Natural killer cell (primary cell): ENCODE data around the gene PARVG. TPM values are rescaled to one million over a fixed set of nuclear protein-coding genes. Genes with fewer than 3 reads are reported as not detected.

Experiments used
- ATAC-seq, 3 donors: fragments of 150-1000 bp in 2 of 3; fragments of 200-7000 bp in 1 of 3; cut with Tn5 transposase; 1 replicate in 1 of 3; 2 replicates in 2 of 3; pipeline ENCODE4 v1.10.0; 2021; ENCODE audit warnings: mild to moderate bottlenecking in 2 of 3, moderate library complexity in 2 of 3
- DNase-seq, 2 donors: peaks; one replicate each; pipeline versions ENCODE4 v3.0.0 to v3.0.0-alpha.2; 2013 to 2021; ENCODE audit warnings: mixed read lengths in 1 of 2
- H3K27ac ChIP-seq: one replicate; pipeline ENCODE4 v1.5.1; 2013; ENCODE audit warnings: mild to moderate bottlenecking, low read length
- H3K27me3 ChIP-seq: one replicate; pipeline ENCODE4 v1.6.1; 2013; ENCODE audit warnings: low read length; ENCODE audit not compliant: control insufficient read depth, insufficient read depth
- H3K36me3 ChIP-seq: one replicate; pipeline ENCODE4 v1.6.1; 2013; ENCODE audit warnings: low read length; ENCODE audit not compliant: control insufficient read depth, insufficient read depth
- H3K4me1 ChIP-seq: one replicate; pipeline ENCODE4 v1.6.1; 2013; ENCODE audit warnings: low read length; ENCODE audit not compliant: control insufficient read depth, insufficient read depth
- H3K4me3 ChIP-seq: one replicate; pipeline ENCODE4 v1.5.1; 2013; ENCODE audit warnings: low read length
- H3K9me3 ChIP-seq: one replicate; pipeline ENCODE4 v1.6.1; 2013; ENCODE audit warnings: low read length; ENCODE audit not compliant: control insufficient read depth, insufficient read depth
- H3K27ac Mint-ChIP-seq, 2 donors: one replicate each; pipeline ENCODE4 v1.8.0; 2022; ENCODE audit warnings: mild to moderate bottlenecking in 2 of 2, mixed read lengths in 2 of 2, moderate library complexity in 1 of 2
- H3K27me3 Mint-ChIP-seq, 2 donors: one replicate each; pipeline ENCODE4 v1.8.0; 2022; ENCODE audit warnings: low read depth in 2 of 2, mixed read lengths in 2 of 2
- H3K36me3 Mint-ChIP-seq: one replicate; pipeline ENCODE4 v1.8.0; 2022; ENCODE audit warnings: mixed read lengths
- H3K4me1 Mint-ChIP-seq, 2 donors: one replicate each; pipeline ENCODE4 v1.8.0; 2022; ENCODE audit warnings: mixed read lengths in 2 of 2
- H3K4me3 Mint-ChIP-seq: one replicate; pipeline ENCODE4 v1.8.0; 2022; ENCODE audit warnings: mild to moderate bottlenecking, moderate library complexity, mixed read lengths
- H3K9me3 Mint-ChIP-seq, 2 donors: one replicate each; pipeline ENCODE4 v1.8.0; 2022; ENCODE audit warnings: mixed read lengths in 2 of 2
- WGBS: methylation state at CpG from one replicate; pipeline ENCODE4 v1.1.7; 2013; ENCODE audit warnings: missing lambda C conversion rate; ENCODE audit not compliant: insufficient coverage; 5-methylcytosine and 5-hydroxymethylcytosine counted together
- intact Hi-C: fragments of 100-400 bp; cut with micrococcal nuclease; formaldehyde crosslinking; loops from one replicate; pipeline ENCODE4 v1.14.2; 2022
- total RNA-seq, 4 donors: library from RNA; stranded (reverse); fragments of 120-200 nt in 1 of 4; gene quantifications; one replicate each; pipeline versions ENCODE4 v1.2.3 to v1.2.4, GENCODE V29; 2013 to 2022
- TF ChIP-seq, protein P1 (sequence below): fragments of 200-600 bp; IDR thresholded peaks from one replicate; pipeline ENCODE4 v1.8.0; 2022; ENCODE audit warnings: antibody characterized with exemption

PARVG gene
- total RNA-seq, 3 donors from 2014 or later (not counting 1 experiment from before 2014, with no cell fraction given) = 130 to 146 (median 131) TPM

DNA sequence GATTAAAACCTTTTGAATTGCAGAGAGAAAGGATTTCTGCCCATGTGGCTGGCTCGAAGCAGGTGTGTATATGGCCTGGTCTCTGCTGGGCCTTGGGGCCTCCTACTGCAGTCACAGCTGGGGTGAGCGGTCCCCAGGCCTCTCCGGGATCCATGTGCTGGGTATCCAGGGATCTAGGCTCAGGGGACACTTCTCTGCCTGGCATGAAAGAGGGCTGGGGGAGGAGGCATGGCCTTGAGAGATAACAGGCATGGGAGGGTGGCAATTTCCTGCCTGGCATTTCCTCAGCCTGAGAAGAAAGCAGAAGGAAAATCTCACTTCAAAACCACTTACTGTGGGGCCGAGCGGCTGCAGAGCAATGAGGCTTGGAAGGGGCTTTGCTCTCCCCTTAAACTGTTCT is 20.3 kb upstream of the PARVG start:
- peaks cover 3% of the 10 kb centered on the region for H3K4me1 ChIP-seq
- ATAC-seq (no peak), DNase-seq (no peak)
- no peak overlapping the region for H3K27ac Mint-ChIP-seq
- H3K9me3 Mint-ChIP-seq = no peaks in the 10 kb centered on the region
- H3K4me3 Mint-ChIP-seq = no peak overlapping the region
- H3K36me3 Mint-ChIP-seq = no peaks in the 10 kb centered on the region
- H3K36me3 ChIP-seq = no peaks in the 10 kb centered on the region
- no peaks in the 10 kb centered on the region for H3K9me3 ChIP-seq
- no peak overlapping the region for H3K4me3 ChIP-seq
- no peak overlapping the region for H3K27ac ChIP-seq
- H3K27me3 Mint-ChIP-seq = peaks cover 0 to 2% of the 10 kb centered on the region in 2 donors
- TF ChIP-seq, protein P1, sequence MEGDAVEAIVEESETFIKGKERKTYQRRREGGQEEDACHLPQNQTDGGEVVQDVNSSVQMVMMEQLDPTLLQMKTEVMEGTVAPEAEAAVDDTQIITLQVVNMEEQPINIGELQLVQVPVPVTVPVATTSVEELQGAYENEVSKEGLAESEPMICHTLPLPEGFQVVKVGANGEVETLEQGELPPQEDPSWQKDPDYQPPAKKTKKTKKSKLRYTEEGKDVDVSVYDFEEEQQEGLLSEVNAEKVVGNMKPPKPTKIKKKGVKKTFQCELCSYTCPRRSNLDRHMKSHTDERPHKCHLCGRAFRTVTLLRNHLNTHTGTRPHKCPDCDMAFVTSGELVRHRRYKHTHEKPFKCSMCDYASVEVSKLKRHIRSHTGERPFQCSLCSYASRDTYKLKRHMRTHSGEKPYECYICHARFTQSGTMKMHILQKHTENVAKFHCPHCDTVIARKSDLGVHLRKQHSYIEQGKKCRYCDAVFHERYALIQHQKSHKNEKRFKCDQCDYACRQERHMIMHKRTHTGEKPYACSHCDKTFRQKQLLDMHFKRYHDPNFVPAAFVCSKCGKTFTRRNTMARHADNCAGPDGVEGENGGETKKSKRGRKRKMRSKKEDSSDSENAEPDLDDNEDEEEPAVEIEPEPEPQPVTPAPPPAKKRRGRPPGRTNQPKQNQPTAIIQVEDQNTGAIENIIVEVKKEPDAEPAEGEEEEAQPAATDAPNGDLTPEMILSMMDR = no peak
- 52% methylated on average over 5 of the region's 5 CpGs for WGBS
- no peaks in the 10 kb centered on the region for H3K4me1 Mint-ChIP-seq
- H3K27me3 ChIP-seq = no peaks in the 10 kb centered on the region
- intact Hi-C loops = no loop called here

DNA sequence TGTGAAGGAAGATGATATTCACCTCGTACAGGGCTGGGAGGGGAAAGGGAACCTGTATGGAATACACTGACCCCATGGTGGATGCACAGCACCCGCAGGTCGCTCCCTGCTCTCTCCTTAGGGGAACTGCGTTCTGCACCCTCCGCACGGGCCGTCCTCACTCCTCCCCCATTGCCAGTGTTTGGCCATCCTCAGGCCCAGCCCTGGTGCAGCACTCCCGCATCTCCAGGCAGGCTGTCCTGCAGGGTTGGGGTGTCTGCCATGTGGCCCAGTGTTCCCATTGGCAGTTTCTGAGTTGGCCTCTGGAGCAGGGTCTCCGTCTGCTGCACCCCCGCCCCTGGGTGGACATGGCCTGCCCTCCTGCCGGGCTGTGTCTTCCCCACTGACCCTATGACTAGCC is 19.1 kb upstream of the PARVG start:
- H3K36me3 ChIP-seq = no peaks in the 10 kb centered on the region
- 95% methylated on average over 11 of the region's 11 CpGs for WGBS
- H3K4me3 ChIP-seq = no peak overlapping the region
- Mint-ChIP-seq H3K27me3 (peaks cover 0 to under 1% of the 10 kb centered on the region in 2 donors), H3K9me3 (no peaks in the 10 kb centered on the region), H3K4me1 (no peaks in the 10 kb centered on the region), H3K4me3 (no peak overlapping the region), H3K36me3 (no peaks in the 10 kb centered on the region), H3K27ac (no peak overlapping the region)
- no peak overlapping the region for H3K27ac ChIP-seq
- DNase-seq (no peak), ATAC-seq (no peak)
- peaks cover 3% of the 10 kb centered on the region for H3K4me1 ChIP-seq
- no peaks in the 10 kb centered on the region for H3K9me3 ChIP-seq
- intact Hi-C loops = no loop called here
- no peaks in the 10 kb centered on the region for H3K27me3 ChIP-seq
- TF ChIP-seq, protein P1 = no peak

DNA sequence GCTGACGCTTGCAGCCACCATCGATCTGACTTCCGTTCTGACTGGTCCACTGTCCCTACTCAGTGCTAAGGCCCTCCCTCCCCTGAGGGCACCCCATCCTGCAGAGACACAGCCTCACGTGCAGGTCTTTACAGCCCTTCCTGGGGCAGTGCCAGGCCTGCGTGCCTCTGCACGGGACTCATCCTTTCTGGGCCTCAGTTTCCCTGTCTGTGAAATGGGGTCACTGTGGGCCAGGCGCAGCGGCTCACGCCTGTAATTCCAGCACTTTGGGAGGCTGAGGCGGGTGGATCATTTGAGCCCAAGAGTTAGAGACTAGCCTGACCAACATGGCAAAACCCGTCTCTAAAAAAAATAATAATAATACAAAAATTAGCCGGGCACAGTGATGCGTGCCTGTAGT is 17.8 kb upstream of the PARVG start:
- ATAC-seq (no peak), DNase-seq (no peak)
- no peak overlapping the region for H3K4me3 Mint-ChIP-seq
- Histone ChIP-seq H3K4me1 (peaks cover 3% of the 10 kb centered on the region), H3K36me3 (no peaks in the 10 kb centered on the region), H3K27me3 (no peaks in the 10 kb centered on the region), H3K4me3 (no peak overlapping the region), H3K9me3 (no peaks in the 10 kb centered on the region), H3K27ac (no peak overlapping the region)
- H3K9me3 Mint-ChIP-seq = no peaks in the 10 kb centered on the region
- H3K27me3 Mint-ChIP-seq = no peaks in the 10 kb centered on the region
- H3K4me1 Mint-ChIP-seq = no peaks in the 10 kb centered on the region
- intact Hi-C loops = no loop called here
- H3K36me3 Mint-ChIP-seq = no peaks in the 10 kb centered on the region
- 97% methylated on average over 13 of the region's 13 CpGs for WGBS
- H3K27ac Mint-ChIP-seq = no peak overlapping the region
- TF ChIP-seq, protein P1 = no peak

DNA sequence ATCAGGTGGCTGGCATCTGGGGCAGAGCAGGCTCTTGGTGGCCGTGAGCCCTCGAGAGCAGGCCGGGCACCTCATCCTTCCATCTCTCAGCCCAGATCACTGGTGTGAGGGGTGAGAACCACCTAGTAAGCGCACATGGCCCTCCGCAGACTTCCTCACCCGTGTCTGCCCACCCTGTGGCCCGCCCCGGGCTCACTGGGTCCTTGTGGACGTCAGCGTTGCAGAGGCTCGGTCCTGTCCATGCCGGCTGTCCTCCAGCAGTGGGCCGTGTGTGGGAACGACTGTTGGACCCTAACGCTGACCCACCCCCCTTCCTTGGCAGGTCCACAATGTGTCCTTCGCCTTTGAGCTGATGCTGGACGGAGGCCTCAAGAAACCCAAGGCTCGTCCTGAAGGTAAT is 17.2 kb upstream of the PARVG start:
- Histone ChIP-seq H3K4me3 (no peak overlapping the region), H3K27ac (no peak overlapping the region), H3K27me3 (no peaks in the 10 kb centered on the region), H3K9me3 (no peaks in the 10 kb centered on the region), H3K4me1 (peaks cover 3% of the 10 kb centered on the region), H3K36me3 (no peaks in the 10 kb centered on the region)
- TF ChIP-seq, protein P1 = no peak
- Mint-ChIP-seq H3K36me3 (no peaks in the 10 kb centered on the region), H3K4me3 (no peak overlapping the region), H3K27ac (no peak overlapping the region), H3K27me3 (no peaks in the 10 kb centered on the region), H3K4me1 (no peaks in the 10 kb centered on the region), H3K9me3 (no peaks in the 10 kb centered on the region)
- 92% methylated on average over 18 of the region's 18 CpGs for WGBS
- no peak for DNase-seq
- intact Hi-C loops = no loop called here
- no peak for ATAC-seq
